ENCODE data around the gene ZBP1. TPM values are rescaled to one million over a fixed set of nuclear protein-coding genes. Genes with fewer than 3 reads are reported as not detected.

The ZBP1 gene
- total and polyA plus RNA-seq, 7 donors, result 0.36 to 17.2 (median 1.2) TPM; not detected in 2

DNA sequence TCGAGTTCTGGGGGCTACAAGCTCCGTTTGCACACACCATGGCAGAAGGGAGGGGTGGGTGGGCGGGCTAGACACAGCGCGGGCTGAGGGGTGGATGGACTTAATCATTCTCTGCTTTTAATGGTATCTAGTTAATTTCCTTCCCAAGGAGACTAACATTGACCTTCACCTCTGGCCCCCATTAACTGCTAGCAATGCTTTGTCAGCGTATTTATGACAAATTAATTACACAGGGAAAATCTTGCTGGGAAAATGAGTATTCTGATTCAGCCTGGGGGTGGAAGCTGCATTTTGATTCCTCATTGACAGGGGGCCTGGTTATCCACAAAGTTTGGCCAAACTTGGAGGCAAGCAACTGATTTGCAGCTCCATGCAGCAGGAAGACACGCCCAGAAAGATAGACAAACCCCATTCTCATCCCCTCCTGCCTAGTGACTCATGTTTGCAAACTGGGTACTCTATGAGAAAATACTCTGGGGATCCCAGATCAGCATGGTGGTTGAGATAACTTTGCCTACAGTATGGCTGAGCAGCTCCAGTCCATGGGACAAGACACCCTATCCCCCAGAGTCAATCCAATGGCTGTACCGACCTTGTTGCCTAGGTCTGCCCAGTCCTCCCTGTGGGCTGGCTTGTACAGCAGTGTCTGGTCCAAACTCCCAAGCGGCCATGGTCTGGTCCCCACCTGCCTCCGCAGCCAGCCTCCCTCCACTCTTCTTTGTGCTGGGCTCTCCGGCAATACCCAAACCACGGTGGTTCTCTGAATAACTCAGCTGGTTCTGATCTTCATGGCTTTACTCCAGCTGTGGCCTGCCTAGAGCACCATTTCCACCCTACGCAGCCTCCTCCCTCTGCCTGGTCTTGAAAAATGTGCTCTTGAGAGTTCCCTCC lies 19.7 kb downstream of the ZBP1 start:
- TF ChIP-seq POLR2AphosphoS5 (IDR thresholded peaks at IDR 0.05) (no peak), POLR2A (IDR thresholded peaks at IDR 0.05) (no peak)
- TF ChIP-seq, protein P1, sequence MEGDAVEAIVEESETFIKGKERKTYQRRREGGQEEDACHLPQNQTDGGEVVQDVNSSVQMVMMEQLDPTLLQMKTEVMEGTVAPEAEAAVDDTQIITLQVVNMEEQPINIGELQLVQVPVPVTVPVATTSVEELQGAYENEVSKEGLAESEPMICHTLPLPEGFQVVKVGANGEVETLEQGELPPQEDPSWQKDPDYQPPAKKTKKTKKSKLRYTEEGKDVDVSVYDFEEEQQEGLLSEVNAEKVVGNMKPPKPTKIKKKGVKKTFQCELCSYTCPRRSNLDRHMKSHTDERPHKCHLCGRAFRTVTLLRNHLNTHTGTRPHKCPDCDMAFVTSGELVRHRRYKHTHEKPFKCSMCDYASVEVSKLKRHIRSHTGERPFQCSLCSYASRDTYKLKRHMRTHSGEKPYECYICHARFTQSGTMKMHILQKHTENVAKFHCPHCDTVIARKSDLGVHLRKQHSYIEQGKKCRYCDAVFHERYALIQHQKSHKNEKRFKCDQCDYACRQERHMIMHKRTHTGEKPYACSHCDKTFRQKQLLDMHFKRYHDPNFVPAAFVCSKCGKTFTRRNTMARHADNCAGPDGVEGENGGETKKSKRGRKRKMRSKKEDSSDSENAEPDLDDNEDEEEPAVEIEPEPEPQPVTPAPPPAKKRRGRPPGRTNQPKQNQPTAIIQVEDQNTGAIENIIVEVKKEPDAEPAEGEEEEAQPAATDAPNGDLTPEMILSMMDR (IDR thresholded peaks at IDR 0.05), result no peak
- Histone ChIP-seq H3K27ac (no peak overlapping the region), H3K4me1 (peaks cover 0 to 9% (median 7%) of the 10 kb centered on the region in 4 donors), H3K9me3 (no peaks in the 10 kb centered on the region), H3K36me3 (no peaks in the 10 kb centered on the region), H3K27me3 (peaks cover 0 to 7% (median 0%) of the 10 kb centered on the region in 3 donors), H3K4me3 (no peak overlapping the region)
- WGBS, 2 donors, result 85 to 87% methylated on average over 13 of the region's 13 CpGs
- intact Hi-C loops (cut with DNase I), result no loop called here
- DNase-seq, result no peak

DNA sequence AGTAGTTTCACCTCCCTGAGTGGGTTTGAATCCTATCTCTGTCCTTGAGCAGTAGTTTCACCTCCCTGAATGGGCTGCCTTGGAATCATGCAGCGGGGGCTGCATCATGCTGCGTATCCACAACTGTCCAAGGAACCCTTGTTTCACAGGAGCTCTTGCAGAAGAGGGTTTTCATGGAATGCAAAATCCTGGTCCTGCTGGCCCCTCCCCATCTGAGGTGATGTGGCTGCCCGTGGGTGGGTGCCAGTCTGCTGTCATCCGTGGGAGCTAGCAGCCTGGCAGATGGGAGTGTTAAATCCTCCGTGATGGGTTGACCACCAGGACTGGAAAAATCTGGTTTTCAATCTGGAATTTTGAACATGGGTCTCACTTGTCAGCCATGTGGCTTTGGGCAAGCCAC lies 21.7 kb downstream of the ZBP1 start:
- intact Hi-C loops (cut with DNase I), result loop anchor here (10.0 kb wide), 1 partner anchor 244 kb away; the partner anchor contains the start of gene RAE1
- no peak overlapping the region for H3K4me3 ChIP-seq
- 89 to 91% methylated on average over 5 of the region's 5 CpGs for WGBS, 2 donors
- H3K4me1 ChIP-seq, result peaks cover 0 to 9% (median 7%) of the 10 kb centered on the region in 4 donors
- H3K9me3 ChIP-seq, result no peaks in the 10 kb centered on the region
- TF ChIP-seq EP300 (IDR thresholded peaks at IDR 0.05) (no peak), POLR2AphosphoS5 (IDR thresholded peaks at IDR 0.05) (no peak), POLR2A (IDR thresholded peaks at IDR 0.05) (no peak)
- TF ChIP-seq, protein P1 (IDR thresholded peaks at IDR 0.05), result no peak
- no peak for DNase-seq
- peaks cover 0 to 7% (median 0%) of the 10 kb centered on the region in 3 donors for H3K27me3 ChIP-seq
- no peaks in the 10 kb centered on the region for H3K36me3 ChIP-seq
- H3K27ac ChIP-seq, result no peak overlapping the region

DNA sequence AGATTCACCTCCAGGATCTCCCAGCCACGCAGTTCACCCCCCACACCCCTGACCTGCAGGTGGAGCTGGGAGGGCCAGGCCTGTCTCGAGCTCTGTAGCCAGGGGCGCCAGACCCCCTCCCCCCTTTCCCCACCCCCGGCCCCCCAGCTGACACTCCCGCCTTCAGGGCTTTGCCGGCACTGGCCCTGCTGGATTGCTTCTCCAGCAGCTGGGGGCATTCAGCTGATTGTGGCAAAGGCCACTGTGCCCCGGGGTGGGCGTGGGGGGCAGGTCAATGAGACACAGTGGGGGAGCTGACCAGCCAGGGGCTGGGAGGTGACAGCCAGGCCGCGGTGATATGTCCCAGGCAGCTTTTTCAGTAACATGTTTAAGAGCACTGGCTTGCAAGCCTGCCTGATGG lies 22.2 kb downstream of the ZBP1 start:
- TF ChIP-seq EP300 (IDR thresholded peaks at IDR 0.05) (no peak), POLR2A (IDR thresholded peaks at IDR 0.05) (no peak), POLR2AphosphoS5 (IDR thresholded peaks at IDR 0.05) (no peak)
- TF ChIP-seq, protein P1 (IDR thresholded peaks at IDR 0.05), result no peak
- H3K27me3 ChIP-seq, result peaks cover 0 to 7% (median 0%) of the 10 kb centered on the region in 3 donors
- H3K36me3 ChIP-seq, result no peaks in the 10 kb centered on the region
- H3K27ac ChIP-seq, result no peak overlapping the region
- no peaks in the 10 kb centered on the region for H3K9me3 ChIP-seq
- H3K4me3 ChIP-seq, result no peak overlapping the region
- intact Hi-C loops (cut with DNase I), result loop anchor here (10.0 kb wide), 1 partner anchor 243 kb away; the partner anchor contains the start of gene RAE1
- WGBS, 2 donors, result 78 to 83% methylated on average over 10 of the region's 10 CpGs
- H3K4me1 ChIP-seq, result peaks cover 0 to 12% (median 8%) of the 10 kb centered on the region in 4 donors
- no peak for DNase-seq

DNA sequence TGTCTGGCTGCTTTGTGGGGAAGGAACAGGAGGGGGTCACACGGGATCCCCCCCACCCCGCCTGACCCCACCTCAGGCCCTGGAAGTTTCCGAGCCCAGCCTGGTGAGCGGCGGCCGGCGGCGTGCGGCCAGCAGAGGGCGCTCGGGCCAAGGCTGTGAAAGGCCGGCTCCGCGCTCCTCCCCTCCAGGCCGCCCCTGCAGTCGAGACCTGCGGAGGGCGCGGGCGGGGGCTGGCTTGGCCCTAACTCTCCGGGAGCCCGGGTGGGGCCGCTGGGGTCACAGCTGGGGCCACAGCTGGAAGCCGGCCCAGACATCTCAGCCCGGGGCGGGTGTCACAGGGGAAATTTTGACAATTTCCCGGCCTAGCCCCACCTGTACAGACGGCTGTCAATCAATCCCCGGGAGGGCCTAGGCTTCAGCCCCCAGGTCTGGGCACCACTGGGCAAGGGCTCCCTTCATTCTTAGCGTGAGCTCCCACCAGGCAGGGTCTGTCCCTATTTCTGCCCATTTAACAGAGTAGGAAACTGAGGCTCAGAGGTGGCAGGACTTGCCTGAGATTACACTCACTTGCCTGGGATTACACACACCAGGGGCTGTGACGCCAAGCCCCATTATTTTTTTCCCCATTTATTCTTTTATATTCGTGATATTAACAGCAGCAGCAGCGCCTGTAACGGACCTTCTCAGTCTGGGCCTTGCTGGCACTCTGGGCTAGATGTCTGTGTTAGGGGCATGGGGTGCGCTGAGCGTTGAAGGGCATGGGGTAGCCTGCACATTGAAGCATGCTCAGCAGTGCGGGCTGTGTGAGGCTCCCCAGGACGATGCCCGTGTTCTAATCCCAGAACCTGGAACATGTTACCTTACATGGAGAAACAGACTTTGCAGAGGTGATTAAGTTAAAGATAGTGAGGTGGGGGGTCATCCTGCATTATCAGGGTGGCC lies 23.0 kb downstream of the ZBP1 start:
- 21 to 23% methylated on average over 39 of the region's 39 CpGs for WGBS, 2 donors
- Histone ChIP-seq H3K4me3 (peak overlapping the region in 1 of 4 donors; percentile 20), H3K27me3 (peaks cover 0 to 7% (median 0%) of the 10 kb centered on the region in 3 donors), H3K4me1 (peaks cover 0 to 12% (median 8%) of the 10 kb centered on the region in 4 donors), H3K27ac (no peak overlapping the region), H3K36me3 (no peaks in the 10 kb centered on the region), H3K9me3 (no peaks in the 10 kb centered on the region)
- TF ChIP-seq, protein P1 (IDR thresholded peaks at IDR 0.05), result peak; percentile 88 to 99 (median 91)
- TF ChIP-seq EP300 (IDR thresholded peaks at IDR 0.05) (no peak), POLR2AphosphoS5 (IDR thresholded peaks at IDR 0.05) (no peak)
- peak; percentile 79 for DNase-seq
- intact Hi-C loops (cut with DNase I), result loop anchor here (1.0 to 10.0 kb wide), 2 partner anchors 242 to 612 kb away; partner anchors contain the start of gene RAE1
